Measurements from ENCODE around the gene RIPOR2.

- no peak for TF ChIP-seq CTCF (IDR thresholded peaks at IDR 0.05; ENCODE audit: low read depth, low read length, missing input control)
- no peak for TF ChIP-seq TAF1 (conservative IDR thresholded peaks at IDR 0.05)
- no peak for TF ChIP-seq REST (IDR thresholded peaks at IDR 0.05)
- TF ChIP-seq ATF3 (IDR thresholded peaks at IDR 0.05), result no peak
- no peak for TF ChIP-seq MAX (IDR thresholded peaks at IDR 0.05)
- TF ChIP-seq EGR1 (IDR thresholded peaks at IDR 0.05; ENCODE audit: low read depth in 2 of 2), result no peak
- TF ChIP-seq SP1 (IDR thresholded peaks at IDR 0.05), result no peak
These were observed 103.0 kb downstream of the RIPOR2 start for GRCh38 chr6:24832794-24833193.

Measured in liver (tissue), 3 donors.